ENCODE results near the gene HOXC6. TPM values are rescaled to one million over a fixed set of nuclear protein-coding genes. Genes with fewer than 3 reads are reported as not detected.

Gene HOXC6
- total and polyA plus RNA-seq, 9 of the 15 experiments (the other 6 are each of a cell fraction or from before 2014, with no cell fraction given): 0.06 to 4.0 (median 1.4) TPM

DNA sequence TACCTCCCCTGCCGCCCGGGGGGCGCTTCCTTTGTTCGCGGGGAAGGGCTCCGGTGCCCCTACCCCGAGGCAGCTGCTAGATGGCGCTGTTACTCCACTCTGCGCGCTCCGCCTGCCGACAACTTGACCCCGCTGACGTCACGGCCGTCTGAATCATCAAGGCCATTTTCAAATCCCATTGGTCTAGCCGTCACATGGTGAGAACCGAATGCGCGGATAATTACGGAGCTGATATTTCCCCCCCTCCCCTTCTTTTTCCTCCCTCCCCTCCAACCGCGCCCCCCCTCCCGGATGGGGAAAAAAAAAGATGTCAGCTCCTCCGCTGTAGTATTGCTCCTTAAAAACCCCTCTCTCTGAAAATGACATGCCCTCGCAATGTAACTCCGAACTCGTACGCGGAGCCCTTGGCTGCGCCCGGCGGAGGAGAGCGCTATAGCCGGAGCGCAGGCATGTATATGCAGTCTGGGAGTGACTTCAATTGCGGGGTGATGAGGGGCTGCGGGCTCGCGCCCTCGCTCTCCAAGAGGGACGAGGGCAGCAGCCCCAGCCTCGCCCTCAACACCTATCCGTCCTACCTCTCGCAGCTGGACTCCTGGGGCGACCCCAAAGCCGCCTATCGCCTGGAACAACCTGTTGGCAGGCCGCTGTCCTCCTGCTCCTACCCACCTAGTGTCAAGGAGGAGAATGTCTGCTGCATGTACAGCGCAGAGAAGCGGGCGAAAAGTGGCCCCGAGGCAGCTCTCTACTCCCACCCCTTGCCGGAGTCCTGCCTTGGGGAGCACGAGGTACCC, 43.1 kb upstream of the HOXC6 start, which contains the start of gene HOXC10 (continued):
- TF ChIP-seq JUND (IDR thresholded peaks at IDR 0.05; ENCODE audit: borderline replicate concordance, low read depth, low read length) (peak; percentile 97), JUND (tag; IDR thresholded peaks at IDR 0.05; ENCODE audit: borderline replicate concordance, low read depth, low read length) (peak; percentile 92; the same call in 1 of the 3 replicates), MYNN (IDR thresholded peaks at IDR 0.05) (peak; percentile 65; the same call in 1 of the 2 replicates), MYNN (CRISPR knock-in tag; IDR thresholded peaks at IDR 0.05) (no peak), TEAD1 (CRISPR knock-in tag; IDR thresholded peaks at IDR 0.05) (no peak), MYC (IDR thresholded peaks at IDR 0.05; ENCODE audit: low read depth, low read length) (no peak), MYC (CRISPR knock-in tag; IDR thresholded peaks at IDR 0.05; ENCODE audit: borderline replicate concordance, low read depth) (no peak), ZNF3 (CRISPR knock-in tag; IDR thresholded peaks at IDR 0.05) (no peak)
- TF ChIP-seq, protein P1, sequence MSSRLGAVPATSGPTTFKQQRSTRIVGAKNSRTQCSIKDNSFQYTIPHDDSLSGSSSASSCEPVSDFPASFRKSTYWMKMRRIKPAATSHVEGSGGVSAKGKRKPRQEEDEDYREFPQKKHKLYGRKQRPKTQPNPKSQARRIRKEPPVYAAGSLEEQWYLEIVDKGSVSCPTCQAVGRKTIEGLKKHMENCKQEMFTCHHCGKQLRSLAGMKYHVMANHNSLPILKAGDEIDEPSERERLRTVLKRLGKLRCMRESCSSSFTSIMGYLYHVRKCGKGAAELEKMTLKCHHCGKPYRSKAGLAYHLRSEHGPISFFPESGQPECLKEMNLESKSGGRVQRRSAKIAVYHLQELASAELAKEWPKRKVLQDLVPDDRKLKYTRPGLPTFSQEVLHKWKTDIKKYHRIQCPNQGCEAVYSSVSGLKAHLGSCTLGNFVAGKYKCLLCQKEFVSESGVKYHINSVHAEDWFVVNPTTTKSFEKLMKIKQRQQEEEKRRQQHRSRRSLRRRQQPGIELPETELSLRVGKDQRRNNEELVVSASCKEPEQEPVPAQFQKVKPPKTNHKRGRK (tag; IDR thresholded peaks at IDR 0.05): no peak
- TF ChIP-seq, protein P2, sequence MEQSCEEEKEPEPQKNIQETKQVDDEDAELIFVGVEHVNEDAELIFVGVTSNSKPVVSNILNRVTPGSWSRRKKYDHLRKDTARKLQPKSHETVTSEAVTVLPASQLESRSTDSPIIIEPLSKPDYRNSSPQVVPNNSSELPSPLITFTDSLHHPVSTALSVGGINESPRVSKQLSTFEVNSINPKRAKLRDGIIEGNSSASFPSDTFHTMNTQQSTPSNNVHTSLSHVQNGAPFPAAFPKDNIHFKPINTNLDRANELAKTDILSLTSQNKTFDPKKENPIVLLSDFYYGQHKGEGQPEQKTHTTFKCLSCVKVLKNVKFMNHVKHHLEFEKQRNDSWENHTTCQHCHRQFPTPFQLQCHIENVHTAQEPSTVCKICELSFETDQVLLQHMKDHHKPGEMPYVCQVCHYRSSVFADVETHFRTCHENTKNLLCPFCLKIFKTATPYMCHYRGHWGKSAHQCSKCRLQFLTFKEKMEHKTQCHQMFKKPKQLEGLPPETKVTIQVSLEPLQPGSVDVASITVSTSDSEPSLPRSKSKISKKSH (CRISPR knock-in tag; IDR thresholded peaks at IDR 0.05): no peak
- TF ChIP-seq, protein P3, sequence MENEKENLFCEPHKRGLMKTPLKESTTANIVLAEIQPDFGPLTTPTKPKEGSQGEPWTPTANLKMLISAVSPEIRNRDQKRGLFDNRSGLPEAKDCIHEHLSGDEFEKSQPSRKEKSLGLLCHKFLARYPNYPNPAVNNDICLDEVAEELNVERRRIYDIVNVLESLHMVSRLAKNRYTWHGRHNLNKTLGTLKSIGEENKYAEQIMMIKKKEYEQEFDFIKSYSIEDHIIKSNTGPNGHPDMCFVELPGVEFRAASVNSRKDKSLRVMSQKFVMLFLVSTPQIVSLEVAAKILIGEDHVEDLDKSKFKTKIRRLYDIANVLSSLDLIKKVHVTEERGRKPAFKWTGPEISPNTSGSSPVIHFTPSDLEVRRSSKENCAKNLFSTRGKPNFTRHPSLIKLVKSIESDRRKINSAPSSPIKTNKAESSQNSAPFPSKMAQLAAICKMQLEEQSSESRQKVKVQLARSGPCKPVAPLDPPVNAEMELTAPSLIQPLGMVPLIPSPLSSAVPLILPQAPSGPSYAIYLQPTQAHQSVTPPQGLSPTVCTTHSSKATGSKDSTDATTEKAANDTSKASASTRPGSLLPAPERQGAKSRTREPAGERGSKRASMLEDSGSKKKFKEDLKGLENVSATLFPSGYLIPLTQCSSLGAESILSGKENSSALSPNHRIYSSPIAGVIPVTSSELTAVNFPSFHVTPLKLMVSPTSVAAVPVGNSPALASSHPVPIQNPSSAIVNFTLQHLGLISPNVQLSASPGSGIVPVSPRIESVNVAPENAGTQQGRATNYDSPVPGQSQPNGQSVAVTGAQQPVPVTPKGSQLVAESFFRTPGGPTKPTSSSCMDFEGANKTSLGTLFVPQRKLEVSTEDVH (IDR thresholded peaks at IDR 0.05; ENCODE audit: low read depth, partially characterized antibody): no peak
- TF ChIP-seq, protein P4, sequence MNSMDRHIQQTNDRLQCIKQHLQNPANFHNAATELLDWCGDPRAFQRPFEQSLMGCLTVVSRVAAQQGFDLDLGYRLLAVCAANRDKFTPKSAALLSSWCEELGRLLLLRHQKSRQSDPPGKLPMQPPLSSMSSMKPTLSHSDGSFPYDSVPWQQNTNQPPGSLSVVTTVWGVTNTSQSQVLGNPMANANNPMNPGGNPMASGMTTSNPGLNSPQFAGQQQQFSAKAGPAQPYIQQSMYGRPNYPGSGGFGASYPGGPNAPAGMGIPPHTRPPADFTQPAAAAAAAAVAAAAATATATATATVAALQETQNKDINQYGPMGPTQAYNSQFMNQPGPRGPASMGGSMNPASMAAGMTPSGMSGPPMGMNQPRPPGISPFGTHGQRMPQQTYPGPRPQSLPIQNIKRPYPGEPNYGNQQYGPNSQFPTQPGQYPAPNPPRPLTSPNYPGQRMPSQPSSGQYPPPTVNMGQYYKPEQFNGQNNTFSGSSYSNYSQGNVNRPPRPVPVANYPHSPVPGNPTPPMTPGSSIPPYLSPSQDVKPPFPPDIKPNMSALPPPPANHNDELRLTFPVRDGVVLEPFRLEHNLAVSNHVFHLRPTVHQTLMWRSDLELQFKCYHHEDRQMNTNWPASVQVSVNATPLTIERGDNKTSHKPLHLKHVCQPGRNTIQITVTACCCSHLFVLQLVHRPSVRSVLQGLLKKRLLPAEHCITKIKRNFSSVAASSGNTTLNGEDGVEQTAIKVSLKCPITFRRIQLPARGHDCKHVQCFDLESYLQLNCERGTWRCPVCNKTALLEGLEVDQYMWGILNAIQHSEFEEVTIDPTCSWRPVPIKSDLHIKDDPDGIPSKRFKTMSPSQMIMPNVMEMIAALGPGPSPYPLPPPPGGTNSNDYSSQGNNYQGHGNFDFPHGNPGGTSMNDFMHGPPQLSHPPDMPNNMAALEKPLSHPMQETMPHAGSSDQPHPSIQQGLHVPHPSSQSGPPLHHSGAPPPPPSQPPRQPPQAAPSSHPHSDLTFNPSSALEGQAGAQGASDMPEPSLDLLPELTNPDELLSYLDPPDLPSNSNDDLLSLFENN (IDR thresholded peaks at IDR 0.05; ENCODE audit: low read depth in 2 of 2, low read length in 2 of 2): no peak
- TF ChIP-seq, protein P5, sequence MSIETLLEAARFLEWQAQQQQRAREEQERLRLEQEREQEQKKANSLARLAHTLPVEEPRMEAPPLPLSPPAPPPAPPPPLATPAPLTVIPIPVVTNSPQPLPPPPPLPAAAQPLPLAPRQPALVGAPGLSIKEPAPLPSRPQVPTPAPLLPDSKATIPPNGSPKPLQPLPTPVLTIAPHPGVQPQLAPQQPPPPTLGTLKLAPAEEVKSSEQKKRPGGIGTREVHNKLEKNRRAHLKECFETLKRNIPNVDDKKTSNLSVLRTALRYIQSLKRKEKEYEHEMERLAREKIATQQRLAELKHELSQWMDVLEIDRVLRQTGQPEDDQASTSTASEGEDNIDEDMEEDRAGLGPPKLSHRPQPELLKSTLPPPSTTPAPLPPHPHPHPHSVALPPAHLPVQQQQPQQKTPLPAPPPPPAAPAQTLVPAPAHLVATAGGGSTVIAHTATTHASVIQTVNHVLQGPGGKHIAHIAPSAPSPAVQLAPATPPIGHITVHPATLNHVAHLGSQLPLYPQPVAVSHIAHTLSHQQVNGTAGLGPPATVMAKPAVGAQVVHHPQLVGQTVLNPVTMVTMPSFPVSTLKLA (conservative IDR thresholded peaks at IDR 0.05): no peak
- TF ChIP-seq, protein P6, sequence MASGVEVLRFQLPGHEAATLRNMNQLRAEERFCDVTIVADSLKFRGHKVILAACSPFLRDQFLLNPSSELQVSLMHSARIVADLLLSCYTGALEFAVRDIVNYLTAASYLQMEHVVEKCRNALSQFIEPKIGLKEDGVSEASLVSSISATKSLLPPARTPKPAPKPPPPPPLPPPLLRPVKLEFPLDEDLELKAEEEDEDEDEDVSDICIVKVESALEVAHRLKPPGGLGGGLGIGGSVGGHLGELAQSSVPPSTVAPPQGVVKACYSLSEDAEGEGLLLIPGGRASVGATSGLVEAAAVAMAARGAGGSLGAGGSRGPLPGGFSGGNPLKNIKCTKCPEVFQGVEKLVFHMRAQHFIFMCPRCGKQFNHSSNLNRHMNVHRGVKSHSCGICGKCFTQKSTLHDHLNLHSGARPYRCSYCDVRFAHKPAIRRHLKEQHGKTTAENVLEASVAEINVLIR (CRISPR knock-in tag; IDR thresholded peaks at IDR 0.05): peak; percentile 81
